ENCODE results near the gene HRH4.

The HRH4 gene

GRCh38 chr18:24506175-24506574 lies 45.7 kb downstream of the HRH4 start:
- ATAC-seq = no peak
- DNase-seq = no peak

DNA sequence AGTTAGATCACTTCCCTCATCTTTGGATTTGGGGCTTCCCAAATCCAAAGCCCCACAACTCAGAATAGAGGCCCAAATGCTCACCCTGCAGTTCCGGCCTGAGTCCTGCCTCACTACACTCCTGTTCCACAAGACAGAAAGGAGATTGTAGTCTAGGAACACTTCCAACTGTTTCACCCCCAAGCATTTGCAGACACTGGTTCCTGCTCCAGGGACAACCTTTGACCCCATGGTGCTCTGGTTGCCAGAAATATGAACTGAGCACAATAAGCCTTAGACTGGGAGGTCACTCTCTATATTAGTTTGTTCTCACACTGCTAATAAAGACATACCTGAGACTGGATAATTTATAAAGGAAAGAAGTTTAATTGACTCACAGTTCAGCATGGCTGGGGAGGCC lies 49.0 kb downstream of the HRH4 start:
- ATAC-seq (no peak), DNase-seq (no peak)

- peak; percentile 66 for ATAC-seq
Measured at GRCh38 chr18:24514439-24514838, 54.0 kb downstream of the HRH4 start.

GRCh38 chr18:24515721-24516120 lies 55.3 kb downstream of the HRH4 start:
- DNase-seq (no peak), ATAC-seq (no peak)

More at GRCh38 chr18:24514439-24514838, 54.0 kb downstream of the HRH4 start:
- no peak for DNase-seq

- DNase-seq (no peak), ATAC-seq (no peak)
Measured at GRCh38 chr18:24516261-24516660, 55.8 kb downstream of the HRH4 start.

DNA sequence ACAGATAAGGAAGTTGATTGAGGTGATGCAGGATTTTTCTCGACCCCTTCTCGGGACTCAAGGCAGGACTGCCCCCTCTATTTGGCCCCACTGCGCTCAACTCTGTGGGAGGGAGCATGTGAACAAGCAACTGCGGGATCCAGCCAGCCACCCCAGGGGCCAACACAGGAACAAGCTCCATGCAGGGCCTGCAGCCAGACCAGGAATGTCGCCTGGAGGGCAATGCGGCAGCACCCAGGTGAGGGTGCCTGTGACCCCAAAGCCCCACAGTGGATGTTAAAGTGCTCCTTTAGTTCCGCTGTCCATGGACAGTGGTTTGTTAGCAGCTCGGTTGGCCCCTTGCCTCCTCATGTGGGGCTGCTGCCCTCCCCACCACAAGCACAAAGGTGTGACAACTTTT lies 57.1 kb downstream of the HRH4 start:
- ATAC-seq = no peak
- no peak for DNase-seq

DNA sequence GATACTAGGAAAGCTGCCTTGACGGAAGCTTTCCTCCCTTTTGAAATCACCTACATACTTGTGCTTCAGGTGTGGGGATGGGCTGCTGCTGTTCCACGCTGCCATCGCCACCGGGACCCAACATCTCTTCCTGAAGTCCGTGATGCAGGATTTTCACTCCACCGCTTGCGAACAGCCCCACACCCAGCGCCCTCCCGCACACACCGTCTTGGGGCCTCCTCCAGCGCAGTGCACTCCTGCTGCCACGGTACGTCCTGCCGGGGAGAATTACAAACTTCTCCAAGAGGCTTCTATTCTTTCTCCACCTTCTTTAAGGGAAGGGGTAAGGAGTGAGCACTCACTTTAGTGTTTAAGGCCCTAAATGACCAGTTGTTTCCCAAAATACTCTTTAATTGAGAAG lies 58.2 kb downstream of the HRH4 start:
- no peak for DNase-seq
- no peak for ATAC-seq
